ENCODE results near the gene TMEM59.
"Not testable (repeated sequence)": the region's sequence is repeated elsewhere in the genome, so short reads cannot be mapped to it uniquely, and the experiment has no call there.

Gene TMEM59

DNA sequence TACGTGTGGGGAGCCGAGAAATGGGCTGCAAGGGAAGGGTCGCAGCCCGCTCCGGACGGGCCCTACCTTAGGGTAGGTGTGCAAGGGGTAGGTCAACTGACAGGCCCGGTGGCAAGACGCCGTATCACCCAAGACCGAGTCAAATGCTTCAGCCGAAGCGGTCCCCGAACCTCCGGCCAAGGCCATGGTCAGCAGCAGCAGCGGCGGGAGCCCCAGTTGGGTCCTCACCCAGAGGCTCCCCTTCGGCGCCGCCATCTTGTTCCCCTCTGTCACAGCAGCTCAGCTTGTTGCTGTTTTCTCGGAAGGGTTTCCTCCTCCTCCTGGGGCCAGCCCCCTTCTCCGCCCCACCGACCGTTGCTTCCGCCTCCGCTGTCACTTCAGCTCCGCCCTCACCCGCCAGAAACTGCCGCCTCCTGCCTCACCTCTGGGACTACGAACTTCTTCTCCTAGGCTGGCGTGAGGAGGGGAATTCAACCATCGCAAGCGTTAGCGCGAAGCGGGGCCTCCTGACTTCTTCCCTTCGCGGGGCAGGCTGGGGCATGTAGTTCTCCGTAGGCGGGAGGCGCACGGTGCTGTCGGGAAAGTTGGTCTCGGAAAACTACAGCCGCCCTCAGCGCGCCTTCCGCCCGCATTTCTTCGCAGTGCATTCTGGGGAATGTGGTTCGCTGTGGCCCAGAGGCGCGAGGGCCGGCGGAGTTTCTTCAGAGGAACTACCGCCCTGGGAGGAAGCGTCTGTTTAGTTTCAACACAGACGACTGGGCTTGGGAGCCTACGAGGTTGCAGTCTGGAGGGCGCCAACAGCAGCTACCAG is at the start of gene TMEM59, which contains the start of gene TCEANC2:
TSS of gene TMEM59 (minus strand) at position 271 of the 811 bp plus-strand sequence. CDS start at position 255, 16 bp downstream.
TSS of gene TCEANC2 (plus strand) at position 675 of the 811 bp plus-strand sequence. CDS start 815 bp downstream, outside the sequence.
- DNase-seq: peak; percentile 99

DNA sequence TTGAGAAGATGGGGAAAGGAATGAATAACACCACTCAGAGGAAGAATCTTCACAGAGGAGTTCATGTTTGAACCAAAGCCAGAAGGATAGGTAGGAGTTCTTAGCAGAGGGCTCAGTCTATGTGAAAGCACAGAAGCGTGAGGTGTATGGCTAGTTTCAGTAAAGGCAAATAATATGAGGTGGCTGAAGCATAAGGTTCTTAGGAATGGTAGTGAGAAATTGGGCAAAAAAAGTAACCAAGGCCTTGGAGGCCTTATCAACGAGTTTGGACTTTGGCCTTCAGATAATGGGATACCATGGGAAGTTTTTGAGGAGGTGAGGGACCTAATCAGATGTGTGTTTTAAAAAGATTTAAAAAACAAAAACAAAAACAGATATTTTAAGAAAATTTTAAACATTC is 47.5 kb upstream of the TMEM59 start:
- no peak for DNase-seq

GRCh38 chr1:54099061-54099610 is 46.1 kb upstream of the TMEM59 start:
- DNase-seq: no peak

GRCh38 chr1:54096877-54097240 is 43.9 kb upstream of the TMEM59 start:
- DNase-seq: no peak

- no peak for DNase-seq
Observed at GRCh38 chr1:54096227-54096876, 43.3 kb upstream of the TMEM59 start.

DNA sequence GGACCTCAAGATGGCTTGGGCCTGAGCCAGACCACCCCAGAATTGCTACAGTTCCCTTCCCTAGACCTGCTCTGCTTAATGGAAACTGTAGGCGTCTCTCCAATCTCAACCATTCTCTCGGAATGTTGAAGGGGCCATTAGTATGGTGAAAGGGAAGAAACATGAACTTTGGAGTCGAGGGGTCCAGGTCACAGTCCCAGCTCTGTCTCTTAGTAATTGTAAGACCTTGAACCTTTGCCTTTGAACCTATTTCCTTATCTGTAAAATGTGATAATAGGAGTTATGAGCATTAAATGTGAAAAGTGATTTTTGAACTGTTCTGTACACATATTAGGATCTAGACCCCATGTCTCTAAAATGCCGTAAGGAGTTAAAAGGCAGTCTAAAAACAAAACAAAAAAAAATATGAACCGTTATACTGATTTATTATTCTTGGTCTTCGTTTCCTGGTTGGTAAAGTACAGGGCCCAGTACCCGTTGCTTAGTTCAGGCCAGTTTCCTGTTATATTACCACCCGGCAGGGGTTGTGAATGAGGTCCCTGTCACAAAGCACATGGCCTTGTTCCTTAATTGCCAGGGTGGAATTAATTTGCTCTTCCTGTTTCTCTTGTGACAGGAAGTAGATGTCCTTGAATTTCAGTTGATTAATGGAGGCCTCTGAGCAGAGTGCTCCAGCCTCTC is 42.7 kb upstream of the TMEM59 start:
- no peak for DNase-seq

DNA sequence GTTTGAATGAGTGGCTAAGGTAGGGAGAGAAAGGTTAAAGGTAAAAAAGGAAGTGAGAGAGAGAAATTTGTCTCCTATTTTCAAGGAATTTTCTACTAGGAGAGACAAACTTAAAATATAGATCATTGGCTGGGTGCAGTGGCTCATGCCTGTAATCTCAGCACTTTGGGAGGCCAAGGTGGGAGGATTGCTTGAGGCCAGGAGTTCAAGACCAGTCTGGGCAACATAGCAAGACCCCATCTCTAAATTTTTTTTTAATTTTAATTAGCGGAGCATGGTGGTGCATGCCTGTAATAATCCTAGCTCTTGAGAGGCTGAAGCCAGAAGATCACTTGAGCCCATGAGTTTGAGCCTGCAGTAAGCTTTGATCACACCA is 41.7 kb upstream of the TMEM59 start:
- not testable (repeated sequence) for DNase-seq

- no peak for DNase-seq
Observed at GRCh38 chr1:54094001-54094729, 41.2 kb upstream of the TMEM59 start.

DNA sequence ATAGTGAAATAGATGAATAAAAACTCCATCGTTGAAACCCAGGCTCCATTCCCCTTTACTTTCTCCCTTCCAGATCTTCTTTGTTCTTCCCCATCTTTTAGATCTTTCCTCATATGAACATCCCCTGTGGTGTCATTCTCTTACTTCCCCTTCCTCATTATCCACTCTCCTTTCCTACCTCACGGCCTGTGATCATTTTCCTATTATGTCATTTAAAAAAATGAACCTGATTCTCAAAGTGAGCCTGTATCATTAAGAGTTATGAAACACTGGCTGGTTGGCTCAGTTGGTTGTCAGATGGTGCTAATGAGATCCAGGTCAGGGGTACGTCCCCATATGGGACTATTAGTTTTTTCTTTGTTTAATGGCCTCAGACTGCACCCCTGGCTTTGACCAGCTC is 38.7 kb upstream of the TMEM59 start:
- DNase-seq: no peak

GRCh38 chr1:54088385-54088784 is 35.4 kb upstream of the TMEM59 start:
- no peak for DNase-seq

GRCh38 chr1:54086754-54087153 is 33.8 kb upstream of the TMEM59 start:
- no peak for DNase-seq

DNA sequence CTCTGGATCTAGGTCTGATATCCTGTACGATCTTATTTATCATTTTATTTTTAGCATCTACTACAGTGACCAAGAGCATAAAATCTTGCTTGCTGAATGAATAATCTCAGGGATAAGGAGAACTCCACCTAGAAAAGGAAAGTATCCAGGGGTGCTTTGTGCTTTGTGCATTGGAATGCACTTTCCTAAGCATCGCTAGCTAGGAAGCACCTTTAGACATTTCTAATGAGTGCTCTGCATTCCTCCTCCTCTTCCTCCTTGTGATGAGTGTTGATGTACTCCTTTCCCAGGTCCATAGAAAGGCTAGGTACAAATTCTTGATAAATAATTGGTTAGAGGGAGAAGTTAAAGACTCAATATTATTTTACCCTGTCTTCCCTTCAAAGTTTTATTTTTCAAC is 31.8 kb upstream of the TMEM59 start:
- no peak for DNase-seq

- peak; percentile 38 for DNase-seq
Observed at GRCh38 chr1:54081306-54082270, 28.6 kb upstream of the TMEM59 start.

DNA sequence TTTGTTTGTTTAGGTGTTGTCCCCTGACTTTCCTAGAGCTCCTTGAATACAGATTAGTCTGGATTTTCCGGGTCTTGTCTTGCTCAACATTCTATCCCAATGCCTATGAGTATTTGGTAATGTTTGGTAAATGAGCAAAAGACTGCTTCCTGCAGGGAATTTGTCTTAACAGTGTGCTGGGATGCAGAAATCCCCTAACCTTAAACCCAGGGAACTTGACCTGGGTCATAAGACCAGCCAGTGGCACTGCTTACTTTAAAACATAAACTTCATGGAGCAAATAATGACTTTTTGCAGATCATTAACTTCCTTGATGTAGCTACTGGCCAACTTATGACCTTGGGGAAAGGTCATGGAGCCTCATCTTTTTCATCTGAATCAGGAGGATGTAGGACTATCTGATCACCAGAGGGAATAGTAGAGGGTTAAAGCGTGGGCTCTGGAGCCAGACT is 27.6 kb upstream of the TMEM59 start:
- no peak for DNase-seq

DNA sequence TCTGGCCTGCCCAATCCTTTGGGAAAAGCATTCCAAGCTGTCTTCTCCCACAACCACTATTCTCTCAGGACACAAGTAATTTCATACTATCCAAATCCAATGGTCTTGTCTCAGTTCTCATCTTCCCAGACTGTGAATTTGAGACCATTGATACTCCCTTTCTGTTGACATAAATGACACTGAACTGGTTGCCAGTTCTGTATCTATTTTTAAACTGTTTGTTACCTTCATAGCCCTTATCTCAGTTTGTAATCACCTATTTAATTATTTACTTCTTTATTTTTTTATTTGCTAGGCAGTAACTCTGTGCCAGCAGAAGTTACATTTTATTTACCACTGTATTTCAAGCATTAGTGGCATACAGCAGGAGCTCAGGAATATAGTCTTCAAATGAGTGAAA is 24.4 kb upstream of the TMEM59 start:
- DNase-seq: no peak

DNA sequence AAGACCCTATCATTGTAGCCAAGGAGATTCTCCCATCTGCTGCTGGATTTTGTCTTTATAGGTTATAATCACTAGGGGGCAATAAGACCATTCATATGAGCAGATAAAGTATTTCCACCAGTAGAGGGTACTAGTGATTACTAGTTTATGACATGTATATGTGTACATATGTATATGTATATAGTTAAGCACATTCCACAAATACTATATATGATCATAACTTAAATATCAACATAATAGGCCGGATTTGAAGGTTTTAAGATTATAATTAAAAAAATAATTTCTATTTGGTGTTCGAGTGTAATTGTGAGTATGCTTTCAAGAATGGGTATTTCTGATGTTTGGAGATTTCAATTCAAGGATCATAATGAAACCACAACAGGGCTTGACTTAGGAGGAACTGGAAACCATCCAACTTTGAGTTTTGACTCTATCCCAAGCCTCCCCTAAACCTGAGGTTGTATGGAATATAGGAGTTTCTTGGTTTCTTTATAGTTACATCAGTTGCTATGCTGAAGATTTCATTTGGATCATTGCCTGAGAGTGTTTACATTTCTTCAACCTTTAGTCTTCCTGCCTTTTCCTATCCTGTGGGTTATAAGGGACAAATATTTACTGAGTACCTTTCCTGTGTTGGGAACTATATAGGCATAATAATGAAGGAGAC is 17.3 kb upstream of the TMEM59 start:
- peak; percentile 61 for DNase-seq

- no peak for DNase-seq
Observed at GRCh38 chr1:54069791-54070170, 16.8 kb upstream of the TMEM59 start.

DNA sequence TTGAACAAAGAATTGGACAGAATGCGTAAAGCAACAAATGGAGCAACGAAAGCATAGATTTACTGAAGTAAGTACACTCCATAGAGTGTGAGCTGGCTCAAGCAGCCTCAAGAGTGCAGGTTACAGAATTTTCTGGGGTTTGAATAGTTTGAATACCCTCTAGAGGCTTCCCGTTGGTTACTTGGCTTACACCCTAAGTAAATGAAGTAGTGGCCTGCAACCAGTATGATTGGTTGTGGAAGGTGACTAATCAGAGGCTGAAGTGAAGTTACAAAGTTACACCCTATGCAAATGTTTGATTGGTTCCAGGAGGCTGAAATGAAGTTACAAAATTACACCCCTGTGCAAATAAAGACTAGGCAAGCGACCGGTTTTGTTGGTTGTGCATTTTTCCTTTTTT is 11.3 kb upstream of the TMEM59 start:
- DNase-seq: no peak

- no peak for DNase-seq
Observed at GRCh38 chr1:54054438-54054749, 1.4 kb upstream of the TMEM59 start.

- DNase-seq: no peak
Observed at GRCh38 chr1:54053745-54054437, 887 bp upstream of the TMEM59 start.

Data from NCI-H2227 treated with DMSO at 0.1 percent for 48 hours (cell line).